SK-N-SH (cell line): ENCODE results near the gene CCDC24. TPM values are rescaled to one million over a fixed set of nuclear protein-coding genes. Genes with fewer than 3 reads are reported as not detected.

Experiments used
- CTCF ChIA-PET: fragments of 300-600, 350-600 bp; formaldehyde crosslinking; extraction: SDS; loops from one replicate; lab custom pipeline; 2021; lab: Yijun Ruan, JAX
- POLR2A ChIA-PET: fragments of 350-600 bp; sonication (Branson Sonifier 250); formaldehyde crosslinking; extraction: SDS; loops from one replicate; lab custom pipeline; 2020; ENCODE audit warnings: antibody characterized with exemption, inconsistent platforms; lab: Yijun Ruan, JAX
- DNase-seq: peaks from one replicate; pipeline ENCODE4 v3.0.0; 2012
- H2AFZ ChIP-seq: fragments of 200-600 bp; sonication (generic); 2 replicates; pipeline ENCODE4 v1.8.1; 2016; ENCODE audit warnings: antibody characterized with exemption, mild to moderate bottlenecking, low read depth
- H3F3A ChIP-seq: fragments of 200-600 bp; sonication (generic); replicated peaks from 2 replicates; pipeline ENCODE3; 2016; ENCODE audit warnings: antibody characterized with exemption, mild to moderate bottlenecking; ENCODE audit not compliant: insufficient read depth
- H3K27ac ChIP-seq, 2 experiments: fragments of 200-500 bp in 1 of 2; fragments of 200-600 bp in 1 of 2; sonication (Bioruptor generic) in 1 of 2; sonication (generic), shearing (Covaris generic) in 1 of 2; 2 replicates each; pipeline versions ENCODE4 v1.5.1 to v1.6.1; 2014 to 2016; ENCODE audit warnings: low read depth in 2 of 2, inconsistent platforms in 1 of 2, low read length in 1 of 2, mild to moderate bottlenecking in 1 of 2, mixed read lengths in 1 of 2
- H3K27me3 ChIP-seq: fragments of 200-600 bp; sonication (generic), shearing (Covaris generic); 2 replicates; pipeline ENCODE4 v1.6.1; 2016; ENCODE audit warnings: mixed run types; ENCODE audit not compliant: insufficient read depth
- H3K36me3 ChIP-seq, 2 experiments: fragments of 200-500 bp in 1 of 2; fragments of 200-600 bp in 1 of 2; sonication (Bioruptor generic) in 1 of 2; sonication (generic) in 1 of 2; replicated peaks in 1 of 2; 2 replicates each; pipeline versions ENCODE3 to v1.5.1; 2014 to 2016; ENCODE audit warnings: low read length in 1 of 2, mild to moderate bottlenecking in 1 of 2; ENCODE audit not compliant: insufficient read depth in 2 of 2, control insufficient read depth in 1 of 2
- H3K4me1 ChIP-seq, 2 experiments: fragments of 200-500 bp in 1 of 2; fragments of 200-600 bp in 1 of 2; sonication (Bioruptor generic) in 1 of 2; sonication (generic), shearing (Covaris generic) in 1 of 2; 2 replicates each; pipeline versions ENCODE4 v1.5.1 to v1.6.1; 2014 to 2016; ENCODE audit warnings: low read depth in 1 of 2, low read length in 1 of 2, mixed run types in 1 of 2; ENCODE audit not compliant: insufficient read depth in 2 of 2, control insufficient read depth in 1 of 2
- H3K4me2 ChIP-seq: fragments of 200-600 bp; sonication (generic), shearing (Covaris generic); 2 replicates; pipeline ENCODE4 v1.6.1; 2017; ENCODE audit warnings: mixed run types
- H3K4me3 ChIP-seq, 2 experiments: fragments of 200-500 bp in 1 of 2; fragments of 200-600 bp in 1 of 2; sonication (Bioruptor generic) in 1 of 2; sonication (generic), shearing (Covaris generic) in 1 of 2; 2 replicates each; pipeline versions ENCODE4 v1.5.1 to v1.8.1; 2014 to 2016; ENCODE audit warnings: low read depth in 2 of 2, inconsistent platforms in 1 of 2, low read length in 1 of 2, mild to moderate bottlenecking in 1 of 2, mixed read lengths in 1 of 2, moderate library complexity in 1 of 2
- H3K79me2 ChIP-seq: fragments of 200-600 bp; sonication (generic); 2 replicates; pipeline ENCODE4 v1.8.1; 2017; ENCODE audit warnings: mild to moderate bottlenecking; ENCODE audit not compliant: insufficient read depth
- H3K9ac ChIP-seq: fragments of 200-600 bp; sonication (generic); 2 replicates; pipeline ENCODE4 v1.6.1; 2017; ENCODE audit warnings: mixed run types
- H3K9me2 ChIP-seq: fragments of 200-600 bp; sonication (generic); 2 replicates; pipeline ENCODE4 v1.6.1; 2017; ENCODE audit warnings: mixed run types
- H3K9me3 ChIP-seq: fragments of 200-600 bp; sonication (generic); 2 replicates; pipeline ENCODE4 v1.6.1; 2017; ENCODE audit warnings: mixed run types, mild to moderate bottlenecking, moderate library complexity
- H4K20me1 ChIP-seq: fragments of 200-600 bp; sonication (generic); 2 replicates; pipeline ENCODE4 v1.6.1; 2017; ENCODE audit warnings: mild to moderate bottlenecking, mixed run types; ENCODE audit not compliant: insufficient read depth
- EZH2phosphoT487 ChIP-seq: fragments of 200-600 bp; sonication (generic); IDR thresholded peaks from 2 replicates; pipeline ENCODE4 v1.6.1; 2017; ENCODE audit warnings: low read depth, mixed run types, mild to moderate bottlenecking, antibody characterized with exemption, moderate library complexity, borderline replicate concordance
- FOSL2 ChIP-seq: IDR thresholded peaks from 2 replicates; pipeline ENCODE4 v1.4.0; 2012; ENCODE audit warnings: low read depth, mild to moderate bottlenecking, moderate library complexity, borderline replicate concordance
- FOXM1 ChIP-seq: IDR thresholded peaks from 2 replicates; pipeline ENCODE4 v1.4.0; 2012; ENCODE audit warnings: low read depth, mild to moderate bottlenecking
- GATA2 ChIP-seq: sonication (generic); formaldehyde crosslinking; IDR thresholded peaks from 2 replicates; pipeline ENCODE4 v1.5.0; 2020; ENCODE audit warnings: mild to moderate bottlenecking, missing genetic modification reagents
- IRF3 ChIP-seq: fragments of 150-350 bp; IDR thresholded peaks from 2 replicates; pipeline ENCODE4 v1.6.1; 2016; ENCODE audit warnings: mild to moderate bottlenecking, low read depth, low read length
- JUND ChIP-seq: IDR thresholded peaks from 2 replicates; pipeline ENCODE4 v1.4.0; 2012
- MEF2A ChIP-seq: IDR thresholded peaks from 2 replicates; pipeline ENCODE4 v1.4.0; 2012; ENCODE audit warnings: low read depth, borderline replicate concordance
- MXI1 ChIP-seq: IDR thresholded peaks from 2 replicates; pipeline ENCODE4 v1.6.1; 2012; ENCODE audit warnings: mild to moderate bottlenecking, low read depth, low read length, improper control_type of control experiment
- NFIC ChIP-seq: IDR thresholded peaks from 2 replicates; pipeline ENCODE4 v1.4.0; 2012; ENCODE audit warnings: borderline replicate concordance
- NRF1 ChIP-seq: IDR thresholded peaks from 2 replicates; pipeline ENCODE4 v1.6.1; 2012; ENCODE audit warnings: low read depth, mild to moderate bottlenecking, low read length
- POLR2AphosphoS5 ChIP-seq: IDR thresholded peaks from 2 replicates; pipeline ENCODE4 v1.6.1; 2012; ENCODE audit warnings: low read depth, low read length
- RCOR1 ChIP-seq: fragments of 150-350 bp; IDR thresholded peaks from 2 replicates; pipeline ENCODE4 v1.6.1; 2017; ENCODE audit warnings: antibody characterized with exemption, low read length
- REST ChIP-seq: IDR thresholded peaks from 2 replicates; pipeline ENCODE4 v1.6.1; 2012; ENCODE audit warnings: mild to moderate bottlenecking, low read depth, low read length, moderate library complexity
- TAF1 ChIP-seq: IDR thresholded peaks from 2 replicates; pipeline ENCODE4 v1.6.1; 2012; ENCODE audit warnings: low read depth, mild to moderate bottlenecking, low read length, moderate library complexity, borderline replicate concordance
- TCF12 ChIP-seq: IDR thresholded peaks from 2 replicates; pipeline ENCODE4 v1.4.0; 2012
- USF1 ChIP-seq: IDR thresholded peaks from 2 replicates; pipeline ENCODE4 v1.4.0; 2012; ENCODE audit warnings: low read depth, borderline replicate concordance
- USF2 ChIP-seq: fragments of 150-350 bp; IDR thresholded peaks from 2 replicates; pipeline ENCODE4 v1.6.1; 2017; ENCODE audit warnings: antibody characterized with exemption, low read length, low read depth, borderline replicate concordance
- YY1 ChIP-seq: IDR thresholded peaks from 2 replicates; pipeline ENCODE4 v1.4.0; 2012; ENCODE audit warnings: low read depth, mild to moderate bottlenecking
- WGBS: methylation state at CpG from one replicate; pipeline ENCODE4 v1.1.6; 2017; ENCODE audit warnings: low lambda C conversion rate; 5-methylcytosine and 5-hydroxymethylcytosine counted together
- polyA plus RNA-seq, 3 experiments: library from polyadenylated mRNA; depleted of rRNA; stranded (reverse); fragments of >200 nt; gene quantifications; 2 replicates each; pipeline ENCODE4 v1.2.3, GENCODE V29; 2012

CCDC24 gene
- polyA plus RNA-seq, 1 of the 3 experiments (the other 2 are of a cell fraction), result 7.5 TPM

GRCh38 chr1:44019466-44019948 is 28.1 kb downstream of the CCDC24 start:
- Histone ChIP-seq H4K20me1 (no peaks in the 10 kb centered on the region), H3K4me1 (peaks cover 0 to 7% of the 10 kb centered on the region in 2 experiments; a peak in 1 of 4 replicates), H3F3A (no peaks in the 10 kb centered on the region), H3K9ac (no peak overlapping the region), H3K4me2 (no peak overlapping the region), H3K27ac (no peak overlapping the region), H3K79me2 (no peaks in the 10 kb centered on the region), H3K36me3 (no peaks in the 10 kb centered on the region), H2AFZ (no peak overlapping the region), H3K27me3 (no peaks in the 10 kb centered on the region), H3K9me2 (no peaks in the 10 kb centered on the region), H3K9me3 (no peaks in the 10 kb centered on the region), H3K4me3 (no peak overlapping the region)
- ChIA-PET POLR2A (no interaction called here), CTCF (interaction anchor here (1.1 to 25.6 kb wide), 3 partner anchors 11 to 28 kb away, joined by 3 to 598 read pairs (median 14); partner anchors contain the start of genes CCDC24 and SLC6A9)
- TF ChIP-seq MEF2A (no peak), IRF3 (no peak), REST (no peak), USF2 (no peak), FOXM1 (no peak), TCF12 (no peak), USF1 (no peak), GATA2 (no peak), RCOR1 (no peak), NRF1 (no peak), NFIC (no peak), MXI1 (no peak), FOSL2 (no peak), TAF1 (no peak), POLR2AphosphoS5 (no peak), YY1 (no peak), JUND (no peak), EZH2phosphoT487 (no peak)
- DNase-seq, result no peak
- 92% methylated on average over 9 of the region's 13 CpGs for WGBS
